K562 (cell line): Measurements from ENCODE around the gene ICE2. TPM values are rescaled to one million over a fixed set of nuclear protein-coding genes. Genes with fewer than 3 reads are reported as not detected.
A peak's percentile ranks its signal among the peaks of the same experiment; 100 is the strongest.

Experiments
- BRF2 ChIP-seq: IDR thresholded peaks from 3 replicates; pipeline ENCODE4 v1.6.1; 2011; ENCODE audit warnings: borderline replicate concordance, mild to moderate bottlenecking; ENCODE audit not compliant: insufficient read length, insufficient read depth
- CBX1 ChIP-seq: sonication (generic); IDR thresholded peaks from 2 replicates; pipeline ENCODE4 v1.6.1; 2016; ENCODE audit warnings: antibody characterized with exemption, low read depth, mild to moderate bottlenecking
- CBX2 ChIP-seq: fragments of 200-600 bp; sonication (generic); IDR thresholded peaks from one replicate; pipeline ENCODE4 v1.6.1; 2012; ENCODE audit warnings: mild to moderate bottlenecking, low read length, inconsistent platforms; ENCODE audit not compliant: insufficient read depth, poor library complexity, severe bottlenecking
- CTBP1 ChIP-seq: fragments of 450-650 bp; IDR thresholded peaks from 2 replicates; pipeline ENCODE4 v1.6.1; 2016; ENCODE audit warnings: borderline replicate concordance
- E2F5 ChIP-seq: sonication (generic); formaldehyde crosslinking; IDR thresholded peaks from 2 replicates; pipeline ENCODE4 v1.8.0; 2022; ENCODE audit warnings: mild to moderate bottlenecking, missing genetic modification reagents
- EWSR1 ChIP-seq: fragments of 450-650 bp; IDR thresholded peaks from 2 replicates; pipeline ENCODE4 v1.6.1; 2018; ENCODE audit warnings: borderline replicate concordance, mild to moderate bottlenecking, low read depth, moderate library complexity; ENCODE audit not compliant: partially characterized antibody
- JUN ChIP-seq, 2 experiments: sonication (generic) in 1 of 2; formaldehyde crosslinking in 1 of 2; IDR thresholded peaks; 2 replicates each; pipeline versions ENCODE4 v1.6.1 to v1.8.0; 2012 to 2022; ENCODE audit warnings: borderline replicate concordance in 2 of 2, mild to moderate bottlenecking in 2 of 2, improper control_type of control experiment in 1 of 2, low read depth in 1 of 2, low read length in 1 of 2, missing genetic modification reagents in 1 of 2
- JUND ChIP-seq, 2 experiments: IDR thresholded peaks; 2 replicates in 1 of 2; 3 replicates in 1 of 2; pipeline ENCODE4 v1.6.1; 2011; ENCODE audit warnings: borderline replicate concordance in 2 of 2, low read depth in 2 of 2, low read length in 2 of 2, improper control_type of control experiment in 1 of 2, missing biosample characterization in 1 of 2, missing genetic modification characterization in 1 of 2, missing genetic modification reagents in 1 of 2
- MBD1 ChIP-seq: fragments of 250-450 bp; sonication (Bioruptor Pico); IDR thresholded peaks from 2 replicates; pipeline ENCODE4 v1.8.0; 2022; ENCODE audit warnings: inconsistent platforms
- MTA2 ChIP-seq: fragments of 450-650 bp; IDR thresholded peaks from 2 replicates; pipeline ENCODE4 v1.6.1; 2016; ENCODE audit warnings: low read depth
- RB1 ChIP-seq: fragments of 450-650 bp; IDR thresholded peaks from 2 replicates; pipeline ENCODE4 v1.6.1; 2017; ENCODE audit warnings: low read depth, mild to moderate bottlenecking
- SNAPC5 ChIP-seq: fragments of 250-450 bp; sonication (Bioruptor Pico); IDR thresholded peaks from 2 replicates; pipeline ENCODE4 v1.8.0; 2021; ENCODE audit warnings: moderate library complexity, mild to moderate bottlenecking, inconsistent platforms
- TRIM28 ChIP-seq: fragments of 450-650 bp; IDR thresholded peaks from 2 replicates; pipeline ENCODE4 v1.6.1; 2017
- UBTF ChIP-seq, 2 experiments: IDR thresholded peaks; 2 replicates each; pipeline ENCODE4 v1.6.1; 2012; ENCODE audit warnings: improper control_type of control experiment in 2 of 2, low read depth in 2 of 2, low read length in 2 of 2, borderline replicate concordance in 1 of 2
- ZBTB8A ChIP-seq: fragments of 450-650 bp; IDR thresholded peaks from 2 replicates; pipeline ENCODE4 v1.6.1; 2018; ENCODE audit warnings: mild to moderate bottlenecking, moderate library complexity; ENCODE audit not compliant: partially characterized antibody
- ZEB2 ChIP-seq: fragments of 450-650 bp; IDR thresholded peaks from 2 replicates; pipeline ENCODE4 v1.6.1; 2016
- ZNF274 ChIP-seq: IDR thresholded peaks from 2 replicates; pipeline ENCODE4 v1.6.1; 2011; ENCODE audit warnings: low read depth, mild to moderate bottlenecking, low read length, moderate library complexity, borderline replicate concordance
- ZNF384 ChIP-seq: IDR thresholded peaks from 2 replicates; pipeline ENCODE4 v1.6.1; 2012; ENCODE audit warnings: low read depth, low read length, improper control_type of control experiment
- ZNF445 ChIP-seq: fragments of 250-450 bp; sonication (Bioruptor Pico); IDR thresholded peaks from 2 replicates; pipeline ENCODE4 v1.4.0; 2020; ENCODE audit warnings: low read depth, mild to moderate bottlenecking, moderate library complexity
- ZNF561 ChIP-seq: fragments of 450-650 bp; formaldehyde crosslinking; conservative IDR thresholded peaks from 2 replicates; pipeline ENCODE4 v1.4.0; 2020; ENCODE audit warnings: mild to moderate bottlenecking, moderate library complexity
- polyA plus RNA-seq, 8 experiments: library from polyadenylated mRNA; depleted of rRNA in 4 of 8; stranded (reverse) in 5 of 8; unstranded in 3 of 8; fragments of >200 nt; fragmentation: Nextera tagmentation in 2 of 8; fragmentation: Illumina TruSeq in 1 of 8; extraction: Ambion mirVana in 2 of 8; extraction: Trizol in 1 of 8; gene quantifications; 2 replicates each; pipeline versions ENCODE4 v1.2.1 to v1.2.3, GENCODE V29; 2011 to 2014; ENCODE audit warnings: inconsistent platforms in 1 of 8, missing spikeins in 1 of 8
- total RNA-seq, 7 experiments: library from RNA; depleted of rRNA in 6 of 7; stranded (reverse); fragments of >200 nt in 6 of 7; fragmentation: Illumina TruSeq in 2 of 7; extraction: Trizol in 2 of 7; gene quantifications; 2 replicates each; pipeline versions ENCODE4 v1.2.1 to v1.2.3, GENCODE V29; 2011 to 2021; ENCODE audit warnings: low replicate concordance in 1 of 7

The ICE2 gene
- total and polyA plus RNA-seq, 9 of the 15 experiments (the other 6 are each of a cell fraction or from before 2014, with no cell fraction given): 21.8 to 87.9 (median 58.1) TPM

GRCh38 chr15:60520825-60521368 lies 42.0 kb upstream of the ICE2 start (continued):
- no peak for TF ChIP-seq ZNF561 (CRISPR knock-in tag)
- no peak for TF ChIP-seq ZNF274
- TF ChIP-seq MBD1: no peak
- TF ChIP-seq UBTF (IDR thresholded peaks at IDR 0.05; ENCODE audit: borderline replicate concordance in 1 of 2, low read depth in 2 of 2, low read length in 2 of 2): no peak
- TF ChIP-seq ZEB2: no peak
- TF ChIP-seq SNAPC5: no peak
- TF ChIP-seq CTBP1: no peak
- TF ChIP-seq EWSR1: no peak
- 0 out of 2 replicates have a peak, but pooled peaks have one; percentile 21 for TF ChIP-seq JUND (IDR thresholded peaks at IDR 0.05; ENCODE audit: borderline replicate concordance, low read depth, low read length)
- no peak for TF ChIP-seq JUND (tag; IDR thresholded peaks at IDR 0.05; ENCODE audit: borderline replicate concordance, low read depth, low read length)
- TF ChIP-seq BRF2: no peak
- no peak for TF ChIP-seq JUN (IDR thresholded peaks at IDR 0.05; ENCODE audit: borderline replicate concordance, low read depth, low read length)
- TF ChIP-seq JUN (CRISPR knock-in tag; IDR thresholded peaks at IDR 0.05; ENCODE audit: borderline replicate concordance): no peak
- no peak for TF ChIP-seq ZNF445
- no peak for TF ChIP-seq E2F5
- TF ChIP-seq ZBTB8A: no peak
- TF ChIP-seq CBX1: no peak
- no peak for TF ChIP-seq ZNF384
- 0 out of 2 replicates have a peak, but pooled peaks have one; percentile 14 for TF ChIP-seq RB1
- TF ChIP-seq TRIM28: no peak
- no peak for TF ChIP-seq MTA2
- TF ChIP-seq CBX2: no peak
